Stimulated activated CD4-positive, alpha-beta T cell treated with anti-CD3 and anti-CD28 coated beads, TNF-alpha, amount 100 ng/mL, for 4 hours (primary cell): ENCODE data around the gene MBP.
A peak's percentile ranks its signal among the peaks of the same experiment; 100 is the strongest.

ENCODE experiments used
- DNase-seq, 3 experiments: peaks; one replicate each; pipeline ENCODE4 v3.0.0-alpha.2; 2020; ENCODE audit warnings: low read depth in 3 of 3

The MBP gene

GRCh38 chr18:77114415-77115191 is 18.0 kb downstream of the MBP start:
- no peak for DNase-seq

GRCh38 chr18:77114152-77114414 is 18.5 kb downstream of the MBP start:
- DNase-seq = no peak

- DNase-seq = no peak
Observed at GRCh38 chr18:77113361-77114151, 19.0 kb downstream of the MBP start.

GRCh38 chr18:77112747-77113092 is 19.9 kb downstream of the MBP start:
- no peak for DNase-seq

- DNase-seq = no peak
Observed at GRCh38 chr18:77111951-77112746, 20.4 kb downstream of the MBP start.

- no peak for DNase-seq
Observed at GRCh38 chr18:77111449-77111848, 21.1 kb downstream of the MBP start.

GRCh38 chr18:77110936-77111335 is 21.6 kb downstream of the MBP start:
- no peak for DNase-seq

GRCh38 chr18:77110400-77110799 is 22.2 kb downstream of the MBP start:
- DNase-seq = no peak

GRCh38 chr18:77109648-77110019 is 22.9 kb downstream of the MBP start:
- no peak for DNase-seq

GRCh38 chr18:77108821-77109647 is 23.5 kb downstream of the MBP start:
- DNase-seq = no peak

- DNase-seq = no peak
Observed at GRCh38 chr18:77108001-77108692, 24.4 kb downstream of the MBP start.

- no peak for DNase-seq
Observed at GRCh38 chr18:77107292-77107691, 25.3 kb downstream of the MBP start.

- DNase-seq = peak in 2 of 3 experiments; percentile 62 to 65
Observed at GRCh38 chr18:77106331-77106730, 26.3 kb downstream of the MBP start.

GRCh38 chr18:77105680-77106079 is 26.9 kb downstream of the MBP start:
- DNase-seq = no peak

GRCh38 chr18:77105028-77105427 is 27.6 kb downstream of the MBP start:
- DNase-seq = no peak

GRCh38 chr18:77103991-77104531 is 28.5 kb downstream of the MBP start:
- DNase-seq = no peak

- DNase-seq = no peak
Observed at GRCh38 chr18:77103187-77103850, 29.3 kb downstream of the MBP start.

GRCh38 chr18:77102259-77103040 is 30.1 kb downstream of the MBP start:
- no peak for DNase-seq

- DNase-seq = peak in 1 of 3 experiments; percentile 33
Observed at GRCh38 chr18:77101410-77102258, 30.9 kb downstream of the MBP start.
